NOMO-1 treated with DMSO at 0.1 percent for 48 hours (cell line): Measurements from ENCODE around the gene OR56B4.
"Not testable (repeated sequence)": the region's sequence is repeated elsewhere in the genome, so short reads cannot be mapped to it uniquely, and the experiment has no call there.

Experiments
- DNase-seq: peaks from one replicate; lab custom pipeline; 2025; ENCODE audit not compliant: unreplicated experiment; lab: John Stamatoyannopoulos, UW

OR56B4 gene, protein sequence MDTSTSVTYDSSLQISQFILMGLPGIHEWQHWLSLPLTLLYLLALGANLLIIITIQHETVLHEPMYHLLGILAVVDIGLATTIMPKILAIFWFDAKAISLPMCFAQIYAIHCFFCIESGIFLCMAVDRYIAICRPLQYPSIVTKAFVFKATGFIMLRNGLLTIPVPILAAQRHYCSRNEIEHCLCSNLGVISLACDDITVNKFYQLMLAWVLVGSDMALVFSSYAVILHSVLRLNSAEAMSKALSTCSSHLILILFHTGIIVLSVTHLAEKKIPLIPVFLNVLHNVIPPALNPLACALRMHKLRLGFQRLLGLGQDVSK

GRCh38 chr11:6107384-6107783, at the start of gene OR56B4:
Gene OR56B4 (plus strand): TSS chr11:6107684. CDS start chr11:6107779, 95 bp downstream.
- not testable (repeated sequence) for DNase-seq

- DNase-seq, result no peak
Observed at GRCh38 chr11:6061475-6061874, 46.0 kb upstream of the OR56B4 start.

- no peak for DNase-seq
Observed at GRCh38 chr11:6062691-6063358, 44.7 kb upstream of the OR56B4 start.

GRCh38 chr11:6067502-6067901, 40.0 kb upstream of the OR56B4 start:
- no peak for DNase-seq

GRCh38 chr11:6076443-6076842, 31.0 kb upstream of the OR56B4 start:
- not testable (repeated sequence) for DNase-seq

GRCh38 chr11:6077723-6078122, 29.8 kb upstream of the OR56B4 start:
- DNase-seq, result no peak

- DNase-seq, result no peak
Observed at GRCh38 chr11:6079463-6079862, 28.0 kb upstream of the OR56B4 start.

- DNase-seq, result no peak
Observed at GRCh38 chr11:6083129-6083528, 24.4 kb upstream of the OR56B4 start.

DNA sequence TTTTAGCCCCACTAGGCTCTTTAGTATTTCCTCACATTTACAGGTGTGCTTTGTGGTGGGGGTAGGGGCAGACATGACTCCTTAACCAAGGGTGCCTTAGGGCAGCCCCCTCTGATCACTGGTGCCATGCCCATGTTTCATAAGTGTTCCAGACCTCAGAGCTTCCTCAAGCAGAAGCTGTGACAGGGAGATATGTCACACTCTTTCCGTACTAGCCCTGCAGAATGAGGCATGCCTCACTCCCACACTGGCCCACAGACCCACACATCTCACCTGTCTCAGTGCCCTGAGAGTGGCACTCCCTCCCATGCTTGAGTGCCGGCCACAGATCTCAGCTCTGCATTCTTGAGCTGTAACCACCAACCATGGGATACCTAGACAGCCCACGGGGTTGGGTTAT, 22.9 kb upstream of the OR56B4 start:
- DNase-seq, result no peak

DNA sequence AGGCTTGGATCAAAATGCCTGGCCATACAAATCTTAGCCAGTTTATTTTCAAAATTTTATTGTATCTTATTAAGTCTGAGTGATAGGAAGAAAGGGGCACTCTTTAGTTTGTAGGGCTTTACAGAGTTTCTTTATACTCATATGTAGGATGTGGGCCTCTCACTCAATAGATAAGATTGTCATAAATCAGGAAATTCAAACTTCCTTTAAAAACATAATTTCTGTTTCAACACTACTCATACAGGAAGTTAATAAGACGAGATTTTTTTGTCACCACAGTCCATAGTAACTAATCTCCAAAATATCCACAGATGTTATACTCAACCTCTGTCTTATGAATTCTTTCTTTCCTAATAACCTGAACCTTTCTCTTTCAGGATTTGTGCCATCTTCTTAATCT, 13.3 kb upstream of the OR56B4 start:
- DNase-seq, result peak; percentile 68

GRCh38 chr11:6095798-6096197, 11.7 kb upstream of the OR56B4 start:
- no peak for DNase-seq

GRCh38 chr11:6096417-6096816, 11.1 kb upstream of the OR56B4 start:
- DNase-seq, result no peak

- no peak for DNase-seq
Observed at GRCh38 chr11:6099577-6099976, 7.9 kb upstream of the OR56B4 start.

GRCh38 chr11:6110011-6110410, 2.5 kb downstream of the OR56B4 start:
- DNase-seq, result peak; percentile 59

DNA sequence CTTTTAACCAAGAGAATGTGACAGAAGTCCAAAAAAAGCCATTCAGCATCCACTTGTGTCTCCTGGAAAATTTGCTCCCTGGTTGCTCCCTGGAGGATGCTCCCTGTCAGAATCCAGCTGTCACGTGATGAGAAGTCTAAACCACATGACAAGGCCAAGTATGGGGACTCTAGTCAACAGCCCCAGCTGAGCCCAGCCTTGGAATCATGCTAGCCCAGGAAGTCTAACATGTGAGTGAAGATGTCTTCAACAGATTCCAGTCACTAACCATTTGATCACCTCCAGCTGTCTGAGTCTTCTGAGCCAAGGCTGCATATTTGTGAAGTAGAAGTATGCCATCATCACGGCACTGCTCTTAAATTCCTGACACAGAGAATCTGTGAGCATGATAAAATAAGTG, 4.2 kb downstream of the OR56B4 start:
- DNase-seq, result no peak

DNA sequence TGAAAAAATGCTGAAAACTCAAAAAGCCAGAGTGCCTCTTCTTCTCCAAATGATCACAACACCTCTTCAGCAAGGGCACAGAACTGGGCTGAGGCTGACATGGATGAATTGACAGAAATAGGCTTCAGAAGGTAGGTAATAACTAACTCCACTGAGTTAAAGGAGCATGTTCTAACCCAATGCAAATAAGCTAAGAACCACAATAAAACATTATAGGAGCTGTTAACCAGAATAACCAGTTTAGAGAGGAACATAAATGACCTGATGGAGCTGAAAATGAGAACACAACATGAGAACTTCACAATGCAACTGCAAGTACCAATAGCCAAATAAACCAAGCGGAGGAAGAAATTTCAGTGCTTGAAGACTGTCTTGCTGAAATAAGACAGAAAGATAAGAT, 9.2 kb downstream of the OR56B4 start:
- no peak for DNase-seq

- no peak for DNase-seq
Observed at GRCh38 chr11:6124245-6124644, 16.8 kb downstream of the OR56B4 start.

- DNase-seq, result peak; percentile 38
Observed at GRCh38 chr11:6127881-6128280, 20.4 kb downstream of the OR56B4 start.

DNA sequence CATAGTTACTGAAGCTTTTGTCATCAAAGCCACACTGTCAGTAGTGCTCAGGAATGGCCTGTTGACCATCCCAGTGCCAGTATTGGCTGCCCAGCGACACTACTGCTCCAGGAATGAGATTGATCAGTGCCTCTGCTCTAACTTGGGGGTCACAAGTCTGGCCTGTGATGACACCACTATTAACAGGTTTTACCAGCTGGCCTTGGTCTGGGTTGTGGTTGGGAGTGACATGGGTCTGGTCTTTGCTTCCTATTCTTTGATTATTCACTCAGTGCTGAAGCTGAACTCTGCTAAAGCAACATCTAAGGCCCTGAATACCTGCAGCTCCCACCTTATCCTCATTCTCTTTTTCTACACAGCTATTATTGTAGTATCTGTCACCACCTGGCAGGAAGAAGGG, 21.5 kb downstream of the OR56B4 start:
- peak; percentile 17 for DNase-seq

GRCh38 chr11:6129635-6130034, 22.2 kb downstream of the OR56B4 start:
- DNase-seq, result peak; percentile 73

- DNase-seq, result no peak
Observed at GRCh38 chr11:6132431-6132830, 24.9 kb downstream of the OR56B4 start.

DNA sequence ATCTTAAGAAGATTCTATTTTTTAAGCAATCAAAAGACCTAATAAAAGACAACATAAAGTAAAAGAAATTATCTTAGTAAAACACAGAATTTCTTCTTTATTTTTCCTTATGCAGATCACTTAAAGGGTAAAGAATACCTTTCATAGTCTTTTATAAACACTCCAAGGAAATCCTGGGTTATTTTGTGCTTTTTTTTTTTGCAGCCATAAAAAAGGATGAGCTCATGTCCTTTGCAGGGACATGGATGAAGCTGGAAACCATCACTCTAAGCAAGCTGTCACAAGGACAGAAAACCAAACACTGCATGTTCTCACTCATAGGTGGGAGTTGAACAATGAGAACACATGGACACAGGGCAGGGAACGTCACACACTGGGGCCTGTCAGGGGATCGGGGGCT, 28.5 kb downstream of the OR56B4 start:
- not testable (repeated sequence) for DNase-seq

GRCh38 chr11:6142936-6143335, 35.5 kb downstream of the OR56B4 start:
- DNase-seq, result no peak
